ENCODE measurements around the gene PSENEN. TPM values are rescaled to one million over a fixed set of nuclear protein-coding genes. Genes with fewer than 3 reads are reported as not detected.

PSENEN gene
- total RNA-seq, 3 donors from 2014 or later (not counting 1 experiment from before 2014, with no cell fraction given) = 38.5 to 45.0 (median 41.0) TPM

DNA sequence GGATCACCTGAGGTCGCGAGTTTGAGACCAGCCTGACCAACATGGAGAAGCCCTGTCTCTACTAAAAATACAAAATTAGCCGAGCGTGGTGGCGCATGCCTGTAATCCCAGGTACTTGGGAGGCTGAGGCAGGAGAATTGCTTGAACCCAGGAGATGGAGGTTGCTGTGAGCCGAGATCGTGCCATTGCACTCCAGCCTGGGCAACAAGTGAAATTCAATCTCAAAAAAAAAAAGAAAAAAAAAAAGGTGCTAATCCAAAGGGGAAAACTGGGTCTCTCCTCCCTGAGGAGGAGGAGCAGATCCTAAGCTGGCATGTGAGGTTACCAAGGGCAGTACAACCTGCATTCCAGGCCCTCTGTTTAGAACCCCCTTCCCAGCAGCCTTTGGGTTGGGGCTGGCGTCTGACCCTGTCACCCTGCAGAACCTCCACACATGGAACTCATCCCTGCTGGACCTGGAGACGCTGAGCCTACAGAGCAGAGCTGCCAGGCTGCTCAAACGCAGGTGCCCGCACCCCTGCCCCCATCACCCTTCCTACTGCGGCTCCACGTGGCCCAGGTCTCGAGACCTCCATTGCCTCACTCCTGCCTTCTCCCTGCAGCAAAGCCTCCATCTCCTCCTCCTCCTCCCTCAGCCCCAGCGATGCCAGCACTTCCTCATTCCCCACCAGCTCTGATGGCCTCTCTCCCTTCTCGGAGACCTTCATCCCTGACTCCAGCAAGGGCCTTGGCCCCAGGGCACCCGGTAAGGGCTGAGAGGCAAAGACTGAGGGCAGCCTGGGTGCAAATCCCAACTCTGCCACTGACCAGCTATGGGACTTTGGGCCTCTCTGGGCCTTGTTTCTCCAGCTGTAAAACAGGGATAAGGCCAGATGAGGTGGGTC lies 19.2 kb downstream of the PSENEN start:
- peaks cover 27% of the 10 kb centered on the region for H3K36me3 ChIP-seq (ENCODE audit: control insufficient read depth, insufficient read depth, low read length)
- no peak overlapping the region for H3K4me3 Mint-ChIP-seq
- no peaks in the 10 kb centered on the region for H3K27me3 Mint-ChIP-seq (ENCODE audit: low read depth in 2 of 2)
- DNase-seq (no peak), ATAC-seq (no peak)
- H3K4me3 ChIP-seq (ENCODE audit: low read length) = no peak overlapping the region
- H3K4me1 Mint-ChIP-seq = peaks cover 0 to 1% of the 10 kb centered on the region in 2 donors
- WGBS (ENCODE audit: insufficient coverage) = 97% methylated on average over 17 of the region's 17 CpGs
- TF ChIP-seq, protein P1, sequence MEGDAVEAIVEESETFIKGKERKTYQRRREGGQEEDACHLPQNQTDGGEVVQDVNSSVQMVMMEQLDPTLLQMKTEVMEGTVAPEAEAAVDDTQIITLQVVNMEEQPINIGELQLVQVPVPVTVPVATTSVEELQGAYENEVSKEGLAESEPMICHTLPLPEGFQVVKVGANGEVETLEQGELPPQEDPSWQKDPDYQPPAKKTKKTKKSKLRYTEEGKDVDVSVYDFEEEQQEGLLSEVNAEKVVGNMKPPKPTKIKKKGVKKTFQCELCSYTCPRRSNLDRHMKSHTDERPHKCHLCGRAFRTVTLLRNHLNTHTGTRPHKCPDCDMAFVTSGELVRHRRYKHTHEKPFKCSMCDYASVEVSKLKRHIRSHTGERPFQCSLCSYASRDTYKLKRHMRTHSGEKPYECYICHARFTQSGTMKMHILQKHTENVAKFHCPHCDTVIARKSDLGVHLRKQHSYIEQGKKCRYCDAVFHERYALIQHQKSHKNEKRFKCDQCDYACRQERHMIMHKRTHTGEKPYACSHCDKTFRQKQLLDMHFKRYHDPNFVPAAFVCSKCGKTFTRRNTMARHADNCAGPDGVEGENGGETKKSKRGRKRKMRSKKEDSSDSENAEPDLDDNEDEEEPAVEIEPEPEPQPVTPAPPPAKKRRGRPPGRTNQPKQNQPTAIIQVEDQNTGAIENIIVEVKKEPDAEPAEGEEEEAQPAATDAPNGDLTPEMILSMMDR (IDR thresholded peaks at IDR 0.05) = no peak
- H3K27ac Mint-ChIP-seq = no peak overlapping the region
- no peak overlapping the region for H3K27ac ChIP-seq (ENCODE audit: low read length)
- H3K4me1 ChIP-seq (ENCODE audit: control insufficient read depth, insufficient read depth, low read length) = no peaks in the 10 kb centered on the region
- no peaks in the 10 kb centered on the region for H3K9me3 ChIP-seq (ENCODE audit: control insufficient read depth, insufficient read depth, low read length)
- intact Hi-C loops (cut with micrococcal nuclease) = no loop called here
- H3K36me3 Mint-ChIP-seq = no peaks in the 10 kb centered on the region
- H3K27me3 ChIP-seq (ENCODE audit: control insufficient read depth, insufficient read depth, low read length) = no peaks in the 10 kb centered on the region
- H3K9me3 Mint-ChIP-seq = no peaks in the 10 kb centered on the region

GRCh38 chr19:35766571-35767104 lies 21.2 kb downstream of the PSENEN start:
- TF ChIP-seq, protein P1 (IDR thresholded peaks at IDR 0.05) = no peak
- no peak for DNase-seq
- Histone ChIP-seq H3K9me3 (ENCODE audit: control insufficient read depth, insufficient read depth, low read length) (no peaks in the 10 kb centered on the region), H3K27me3 (ENCODE audit: control insufficient read depth, insufficient read depth, low read length) (no peaks in the 10 kb centered on the region), H3K36me3 (ENCODE audit: control insufficient read depth, insufficient read depth, low read length) (peaks cover 21% of the 10 kb centered on the region), H3K27ac (ENCODE audit: low read length) (no peak overlapping the region), H3K4me1 (ENCODE audit: control insufficient read depth, insufficient read depth, low read length) (no peaks in the 10 kb centered on the region), H3K4me3 (ENCODE audit: low read length) (no peak overlapping the region)
- Mint-ChIP-seq H3K27me3 (ENCODE audit: low read depth in 2 of 2) (no peaks in the 10 kb centered on the region), H3K27ac (no peak overlapping the region), H3K4me3 (no peak overlapping the region), H3K4me1 (no peaks in the 10 kb centered on the region), H3K36me3 (no peaks in the 10 kb centered on the region), H3K9me3 (no peaks in the 10 kb centered on the region)
- WGBS (ENCODE audit: insufficient coverage) = 98% methylated on average over 8 of the region's 11 CpGs
- intact Hi-C loops (cut with micrococcal nuclease) = no loop called here
- ATAC-seq = no peak

DNA sequence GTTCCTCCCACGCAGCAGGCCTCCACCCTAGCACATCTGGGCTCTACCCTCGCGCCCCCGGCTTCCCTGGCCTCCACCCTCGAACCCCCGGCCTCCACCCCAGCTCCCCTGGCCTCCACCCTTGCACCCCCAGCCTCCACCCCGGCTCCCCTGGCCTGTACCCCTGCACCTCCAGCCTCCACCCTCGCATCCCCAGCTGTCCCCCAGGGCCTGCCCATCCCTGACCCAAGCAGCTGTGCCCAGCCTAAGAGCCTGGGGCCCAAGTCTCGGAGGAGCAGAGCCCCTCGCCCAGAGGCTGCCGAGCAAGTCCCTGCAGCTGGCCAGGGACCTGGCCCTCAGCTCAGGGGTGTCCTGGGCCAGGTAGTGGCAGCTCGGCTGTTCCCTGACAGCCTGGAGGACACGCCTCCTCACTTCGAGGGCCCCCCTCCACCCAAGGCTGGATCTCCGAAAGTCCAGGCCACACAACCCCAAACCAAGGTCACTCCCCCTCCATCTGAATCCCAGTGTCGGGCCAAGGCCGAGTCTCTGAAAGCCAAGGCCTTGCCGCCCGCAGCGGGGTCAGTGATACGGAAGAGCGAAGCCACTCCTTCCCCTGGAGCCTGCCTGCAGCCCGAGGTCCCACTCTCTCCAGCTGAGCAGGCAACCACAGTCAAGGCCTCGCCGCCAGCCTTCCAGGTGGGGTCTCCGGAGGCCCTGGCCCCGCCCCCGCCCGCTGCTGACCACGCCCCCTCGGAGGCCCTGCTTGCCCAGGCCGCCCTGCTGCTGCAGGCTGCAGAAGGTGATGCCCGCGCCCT lies 22.0 kb downstream of the PSENEN start:
- Histone ChIP-seq H3K4me1 (ENCODE audit: control insufficient read depth, insufficient read depth, low read length) (no peaks in the 10 kb centered on the region), H3K4me3 (ENCODE audit: low read length) (no peak overlapping the region), H3K27me3 (ENCODE audit: control insufficient read depth, insufficient read depth, low read length) (no peaks in the 10 kb centered on the region), H3K36me3 (ENCODE audit: control insufficient read depth, insufficient read depth, low read length) (peaks cover 16% of the 10 kb centered on the region), H3K9me3 (ENCODE audit: control insufficient read depth, insufficient read depth, low read length) (no peaks in the 10 kb centered on the region), H3K27ac (ENCODE audit: low read length) (no peak overlapping the region)
- Mint-ChIP-seq H3K27ac (no peak overlapping the region), H3K4me3 (no peak overlapping the region), H3K36me3 (no peaks in the 10 kb centered on the region), H3K27me3 (ENCODE audit: low read depth in 2 of 2) (no peaks in the 10 kb centered on the region), H3K4me1 (no peaks in the 10 kb centered on the region), H3K9me3 (no peaks in the 10 kb centered on the region)
- DNase-seq = no peak
- 74% methylated on average over 34 of the region's 34 CpGs for WGBS (ENCODE audit: insufficient coverage)
- intact Hi-C loops (cut with micrococcal nuclease) = no loop called here
- ATAC-seq = no peak
- TF ChIP-seq, protein P1 (IDR thresholded peaks at IDR 0.05) = no peak

Data from natural killer cell (primary cell).